NCI-H146 (cell line): ENCODE measurements around the gene ZBTB40.
A peak's percentile ranks its signal among the peaks of the same experiment; 100 is the strongest.

ENCODE experiments used
- DNase-seq: peaks from one replicate; lab custom pipeline; 2025; lab: John Stamatoyannopoulos, UW

The ZBTB40 gene

GRCh38 chr1:22556391-22557104 lies 104.9 kb downstream of the ZBTB40 start:
- DNase-seq = no peak

- DNase-seq = peak; percentile 77
Measured at GRCh38 chr1:22557341-22557950, 105.8 kb downstream of the ZBTB40 start.

DNA sequence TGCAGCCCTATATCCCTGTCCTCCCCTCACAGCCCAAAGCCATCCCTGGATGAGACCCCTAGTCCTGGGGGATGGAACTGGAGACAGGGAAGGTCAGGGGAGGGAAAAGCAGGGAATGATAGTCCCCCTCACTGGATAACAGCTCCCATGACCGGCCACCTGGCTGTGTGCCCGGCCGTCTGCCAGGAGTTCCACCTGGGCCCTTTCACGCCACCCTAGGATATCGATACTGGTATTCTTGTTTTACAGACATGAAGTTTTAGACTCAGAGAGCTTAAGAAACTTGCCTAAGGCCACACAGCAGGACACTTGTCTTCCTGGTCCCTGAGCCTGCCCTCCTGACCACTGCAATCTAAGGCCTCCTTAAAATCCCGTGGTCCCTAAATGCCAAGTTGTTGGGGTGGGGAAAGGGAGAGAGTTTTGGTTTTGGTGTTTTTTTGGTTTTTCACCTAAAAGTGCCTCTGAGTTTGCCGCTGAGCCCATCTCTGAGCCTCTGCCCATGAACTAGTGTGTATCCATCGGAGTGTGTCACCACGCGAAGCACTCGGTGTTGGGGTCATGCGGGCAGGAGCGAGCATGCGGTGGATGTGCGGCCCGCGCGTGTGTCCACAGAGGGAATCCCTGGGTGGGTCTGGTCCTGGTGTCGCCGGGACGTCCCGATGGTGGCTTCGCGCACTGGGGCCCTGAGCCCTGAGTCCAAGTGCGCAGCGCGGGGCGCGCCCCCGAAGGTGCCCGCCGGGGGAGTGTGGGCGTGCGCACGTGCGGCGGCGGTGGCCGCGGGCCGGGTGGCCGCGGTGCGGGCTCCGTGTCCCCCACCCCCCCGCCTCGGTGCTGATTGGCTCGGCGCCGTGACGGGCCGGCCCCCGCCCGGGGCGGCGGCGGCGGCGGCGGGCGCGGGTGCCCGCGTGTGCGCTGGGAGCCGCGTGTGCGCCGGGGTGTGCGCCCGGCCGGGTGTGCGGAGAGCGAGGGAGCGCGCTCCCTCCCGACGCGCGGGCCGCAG lies 111.2 kb downstream of the ZBTB40 start, which contains the start of gene EPHA8:
TSS of gene EPHA8 (plus strand) at position 906 of the 1,000 bp plus-strand sequence. CDS start 147 bp downstream, outside the sequence.
- peak; percentile 25 for DNase-seq

DNA sequence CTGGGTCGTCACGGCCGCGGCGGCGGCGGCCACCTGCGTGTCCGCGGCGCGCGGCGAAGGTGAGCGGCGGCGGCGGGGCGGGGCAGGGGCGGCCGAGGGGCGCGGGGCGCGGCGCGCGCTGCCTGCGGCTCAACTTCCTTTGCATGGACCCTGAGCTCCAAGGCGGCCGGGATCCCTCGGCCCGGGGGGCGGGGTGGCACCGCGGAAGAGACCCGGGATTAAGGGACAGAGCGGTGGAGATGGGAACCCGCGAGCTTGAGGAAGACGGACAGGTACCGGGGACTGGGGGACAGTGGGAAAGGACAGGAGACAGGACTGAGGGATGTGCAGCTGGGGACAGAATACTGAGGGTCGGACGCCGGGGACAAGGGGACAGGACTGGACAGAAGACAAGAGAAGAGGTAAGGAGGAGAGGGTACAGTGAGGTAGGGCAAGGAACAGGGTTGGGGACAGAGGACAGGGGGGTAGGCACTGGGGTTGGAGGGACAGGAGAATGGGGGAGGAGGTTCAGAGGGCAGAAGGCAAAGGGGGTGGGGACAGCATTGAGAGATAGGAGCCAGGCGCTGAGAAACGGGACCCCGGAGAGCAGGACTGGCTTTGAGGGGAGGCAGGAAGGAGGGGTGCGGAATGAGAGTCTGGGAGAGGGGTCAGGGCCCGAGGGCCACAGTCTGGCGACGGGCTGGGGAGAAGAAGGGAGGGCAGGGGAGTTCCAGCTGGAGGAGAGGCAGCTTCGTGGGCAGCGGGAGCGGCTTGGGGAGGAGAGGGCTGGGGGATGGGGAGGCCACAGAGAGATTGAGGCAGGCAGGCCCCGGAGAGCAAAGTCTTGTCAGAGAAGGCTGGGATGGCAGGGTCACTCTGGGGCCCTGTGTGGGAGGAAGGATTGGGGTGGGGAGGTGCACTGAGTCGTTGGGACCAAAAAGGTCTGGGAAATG lies 112.3 kb downstream of the ZBTB40 start:
- peak; percentile 25 for DNase-seq

GRCh38 chr1:22566161-22566560 lies 114.5 kb downstream of the ZBTB40 start:
- DNase-seq = no peak

- DNase-seq = no peak
Measured at GRCh38 chr1:22567197-22567596, 115.5 kb downstream of the ZBTB40 start.

GRCh38 chr1:22567994-22568393 lies 116.3 kb downstream of the ZBTB40 start:
- no peak for DNase-seq

- no peak for DNase-seq
Measured at GRCh38 chr1:22569269-22569668, 117.6 kb downstream of the ZBTB40 start.

- no peak for DNase-seq
Measured at GRCh38 chr1:22570140-22570909, 118.7 kb downstream of the ZBTB40 start.

DNA sequence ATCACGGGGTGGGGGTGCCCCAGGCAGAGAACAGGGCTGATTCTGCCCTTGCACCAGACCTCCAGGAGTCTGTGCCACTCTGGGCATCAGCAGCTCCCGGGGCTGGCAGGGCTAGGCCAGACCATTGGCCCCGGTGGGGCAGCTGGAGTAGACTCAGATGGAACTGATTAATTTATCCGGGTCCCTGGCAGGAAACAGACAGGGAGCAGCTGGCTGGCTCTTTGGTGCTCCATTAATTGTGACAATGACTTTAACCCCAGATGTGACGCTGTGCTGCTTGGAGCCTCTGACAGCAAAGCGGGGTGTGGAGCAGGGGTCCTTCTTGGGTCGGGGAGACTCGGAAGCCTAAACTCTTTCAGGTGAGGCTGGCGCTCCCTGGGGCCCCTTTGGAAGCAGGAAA lies 121.2 kb downstream of the ZBTB40 start:
- DNase-seq = no peak

DNA sequence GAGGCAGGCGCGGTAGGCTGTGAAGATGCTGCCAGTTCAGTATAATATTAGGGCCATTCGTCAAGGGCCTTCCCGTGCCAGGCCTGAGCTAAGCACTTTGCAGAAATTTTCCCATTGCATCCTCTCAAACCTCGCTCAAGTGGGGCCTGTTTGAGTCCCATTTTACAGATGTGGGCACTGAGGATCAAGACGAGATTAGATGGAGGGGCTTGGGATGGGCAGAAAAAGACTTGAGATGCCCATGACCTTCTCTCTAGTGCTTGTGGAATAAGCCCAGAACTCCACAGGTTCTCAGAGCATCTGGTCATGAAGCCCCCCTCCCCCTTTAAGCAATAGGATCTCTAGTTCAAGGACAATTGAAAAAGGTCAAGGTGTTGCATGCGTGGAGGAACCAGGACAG lies 121.6 kb downstream of the ZBTB40 start:
- DNase-seq = no peak

GRCh38 chr1:22575532-22576149 lies 124.0 kb downstream of the ZBTB40 start:
- no peak for DNase-seq

- no peak for DNase-seq
Measured at GRCh38 chr1:22576150-22576544, 124.5 kb downstream of the ZBTB40 start.

DNA sequence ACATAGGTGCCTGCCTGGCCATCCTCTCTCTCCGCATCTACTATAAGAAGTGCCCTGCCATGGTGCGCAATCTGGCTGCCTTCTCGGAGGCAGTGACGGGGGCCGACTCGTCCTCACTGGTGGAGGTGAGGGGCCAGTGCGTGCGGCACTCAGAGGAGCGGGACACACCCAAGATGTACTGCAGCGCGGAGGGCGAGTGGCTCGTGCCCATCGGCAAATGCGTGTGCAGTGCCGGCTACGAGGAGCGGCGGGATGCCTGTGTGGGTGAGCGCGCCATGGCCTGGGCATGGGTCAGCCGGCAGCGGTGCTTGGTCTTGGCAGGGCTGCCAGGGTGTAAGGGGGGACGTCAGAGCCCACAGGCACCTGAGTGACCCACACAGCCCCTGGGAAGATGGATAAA lies 125.0 kb downstream of the ZBTB40 start:
- no peak for DNase-seq

- DNase-seq = no peak
Measured at GRCh38 chr1:22578732-22579361, 127.2 kb downstream of the ZBTB40 start.

DNA sequence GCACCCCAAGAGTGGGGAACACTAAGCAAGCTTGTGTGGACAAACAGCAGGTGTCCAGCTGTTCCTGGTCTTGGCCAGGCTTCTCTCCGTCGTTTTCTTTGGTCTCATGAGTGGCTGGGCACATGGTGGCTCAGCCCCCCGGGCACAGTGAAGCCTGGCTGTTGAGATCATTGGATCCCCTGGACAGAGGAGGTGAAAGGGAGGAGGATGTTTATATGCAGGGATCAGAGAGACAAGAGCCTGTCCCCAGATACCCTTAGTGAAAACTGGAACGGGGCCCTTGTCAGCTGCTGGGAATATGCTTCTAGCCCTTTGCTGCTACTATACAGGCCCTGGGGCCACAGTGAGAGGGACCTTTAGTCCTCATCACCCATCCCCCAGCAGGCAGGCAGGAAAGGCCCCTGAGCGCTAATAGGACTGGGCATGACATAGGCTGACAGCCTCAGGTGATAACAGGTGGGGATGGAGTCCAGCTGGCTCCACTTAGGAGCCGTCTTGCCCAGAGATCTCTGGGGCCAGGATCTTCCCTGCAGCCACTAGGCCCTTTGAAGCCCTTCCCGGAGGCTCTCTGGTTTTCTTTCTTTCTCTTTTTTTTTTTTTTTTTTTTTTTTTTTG lies 128.0 kb downstream of the ZBTB40 start:
- DNase-seq = peak; percentile 33
